Activated naive CD4-positive, alpha-beta T cell treated with anti-CD3 and anti-CD28 coated beads, Interleukin-2, amount 50 U/mL, for 24 hours (primary cell): ENCODE results near the gene PIP5K1B.

Source experiments
- H3K27ac Mint-ChIP-seq: one replicate; pipeline ENCODE4 v1.8.0; 2021; ENCODE audit warnings: mild to moderate bottlenecking, mixed read lengths
- H3K27me3 Mint-ChIP-seq: one replicate; pipeline ENCODE4 v1.8.0; 2021; ENCODE audit warnings: mixed read lengths
- H3K36me3 Mint-ChIP-seq: one replicate; pipeline ENCODE4 v1.8.0; 2021; ENCODE audit warnings: mixed read lengths
- H3K4me1 Mint-ChIP-seq: one replicate; pipeline ENCODE4 v1.8.0; 2021; ENCODE audit warnings: mixed read lengths
- H3K4me3 Mint-ChIP-seq: one replicate; pipeline ENCODE4 v1.8.0; 2021; ENCODE audit warnings: mild to moderate bottlenecking, mixed read lengths
- H3K9me3 Mint-ChIP-seq: one replicate; pipeline ENCODE4 v1.8.0; 2021; ENCODE audit warnings: mixed read lengths

The PIP5K1B gene

GRCh38 chr9:68719847-68720246 is 14.8 kb downstream of the PIP5K1B start:
- no peak overlapping the region for H3K27ac Mint-ChIP-seq
- peaks cover 8% of the 10 kb centered on the region for H3K27me3 Mint-ChIP-seq
- H3K9me3 Mint-ChIP-seq = peaks cover 3% of the 10 kb centered on the region
- peaks cover 2% of the 10 kb centered on the region for H3K36me3 Mint-ChIP-seq
- H3K4me3 Mint-ChIP-seq = no peak overlapping the region
- H3K4me1 Mint-ChIP-seq = no peaks in the 10 kb centered on the region

DNA sequence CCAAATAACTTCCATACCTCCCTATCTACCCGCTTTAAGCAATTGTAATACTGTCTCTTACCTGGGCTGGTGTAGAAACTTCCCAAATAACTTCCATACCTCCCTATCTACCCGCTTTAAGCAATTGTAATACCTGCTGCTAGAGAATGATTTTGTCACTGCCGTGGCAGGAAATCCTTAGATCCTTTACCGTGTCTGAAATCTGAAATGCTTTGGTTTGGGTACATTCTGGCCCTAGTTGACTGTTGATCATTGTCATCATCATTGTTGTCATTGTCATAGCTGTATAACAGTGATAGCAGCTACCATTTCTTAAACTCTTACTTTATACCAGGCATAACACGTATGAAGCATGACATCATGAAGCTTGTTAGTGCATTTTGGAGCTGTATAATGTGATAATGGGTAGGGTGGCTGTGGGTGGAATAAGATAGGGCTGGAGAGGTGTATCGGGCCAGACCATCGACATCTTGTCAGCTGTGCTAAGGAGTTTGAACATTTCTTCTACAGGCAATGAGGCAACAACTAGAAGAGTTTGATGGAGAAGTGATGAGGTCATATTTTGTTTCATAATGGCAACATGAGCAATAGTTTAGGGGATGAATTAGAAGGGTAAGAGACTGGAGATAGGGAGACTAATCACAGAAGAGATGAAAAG is 15.7 kb downstream of the PIP5K1B start:
- Mint-ChIP-seq H3K27me3 (peaks cover 6% of the 10 kb centered on the region), H3K4me3 (no peak overlapping the region), H3K36me3 (peaks cover 2% of the 10 kb centered on the region), H3K9me3 (peaks cover 3% of the 10 kb centered on the region), H3K4me1 (no peaks in the 10 kb centered on the region), H3K27ac (no peak overlapping the region)

GRCh38 chr9:68721666-68722330 is 16.8 kb downstream of the PIP5K1B start:
- Mint-ChIP-seq H3K27me3 (peaks cover 6% of the 10 kb centered on the region), H3K27ac (no peak overlapping the region), H3K4me1 (no peaks in the 10 kb centered on the region), H3K4me3 (no peak overlapping the region), H3K9me3 (peaks cover 3% of the 10 kb centered on the region), H3K36me3 (peaks cover 2% of the 10 kb centered on the region)

GRCh38 chr9:68725070-68725469 is 20.0 kb downstream of the PIP5K1B start:
- H3K27me3 Mint-ChIP-seq = peaks cover 9% of the 10 kb centered on the region
- H3K9me3 Mint-ChIP-seq = peaks cover 3% of the 10 kb centered on the region
- no peaks in the 10 kb centered on the region for H3K4me1 Mint-ChIP-seq
- H3K4me3 Mint-ChIP-seq = no peak overlapping the region
- H3K27ac Mint-ChIP-seq = no peak overlapping the region
- H3K36me3 Mint-ChIP-seq = peaks cover 2% of the 10 kb centered on the region

DNA sequence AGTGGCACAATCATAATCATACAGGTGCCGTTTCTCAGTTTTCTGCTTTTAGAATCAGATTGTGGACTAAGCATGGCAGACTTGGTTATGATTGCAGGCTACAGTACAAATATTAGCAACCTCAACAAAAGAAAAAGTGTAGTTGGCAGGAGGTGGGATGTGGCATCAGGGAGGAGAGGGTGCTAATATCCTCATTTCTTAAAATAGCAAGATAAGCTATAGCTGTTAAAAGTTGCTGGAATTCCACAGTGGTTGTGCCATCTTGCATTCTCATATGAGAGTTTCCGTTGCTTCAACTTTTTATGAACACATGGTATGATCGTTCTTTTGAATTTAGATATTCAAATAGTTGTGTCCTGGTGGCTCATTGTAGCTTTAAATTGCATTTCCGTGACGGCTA is 21.4 kb downstream of the PIP5K1B start:
- peaks cover 9% of the 10 kb centered on the region for H3K27me3 Mint-ChIP-seq
- no peaks in the 10 kb centered on the region for H3K4me1 Mint-ChIP-seq
- no peak overlapping the region for H3K4me3 Mint-ChIP-seq
- H3K9me3 Mint-ChIP-seq = peaks cover 3% of the 10 kb centered on the region
- no peak overlapping the region for H3K27ac Mint-ChIP-seq
- H3K36me3 Mint-ChIP-seq = peaks cover 2% of the 10 kb centered on the region

DNA sequence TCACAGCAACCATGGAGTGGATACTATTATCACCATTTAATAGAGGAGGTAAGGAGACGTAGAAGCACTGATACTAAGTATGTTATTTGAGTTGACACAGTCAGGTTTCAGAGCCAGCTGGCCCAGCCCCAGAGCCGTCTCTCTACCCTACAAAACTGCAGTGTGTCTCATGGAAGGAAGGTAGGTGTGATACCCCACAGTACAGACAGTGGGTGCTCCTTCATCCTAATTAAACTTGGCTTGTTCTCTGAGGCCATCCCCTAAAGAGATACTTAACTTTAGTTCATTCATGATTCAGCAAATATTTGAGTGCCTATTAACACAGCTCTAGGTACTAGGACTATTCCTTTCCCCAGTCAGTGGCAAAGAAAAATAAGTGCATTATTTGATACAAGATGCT is 22.6 kb downstream of the PIP5K1B start:
- Mint-ChIP-seq H3K36me3 (peaks cover 2% of the 10 kb centered on the region), H3K4me3 (no peak overlapping the region), H3K27me3 (peaks cover 13% of the 10 kb centered on the region), H3K9me3 (peaks cover 3% of the 10 kb centered on the region), H3K27ac (no peak overlapping the region), H3K4me1 (no peaks in the 10 kb centered on the region)

DNA sequence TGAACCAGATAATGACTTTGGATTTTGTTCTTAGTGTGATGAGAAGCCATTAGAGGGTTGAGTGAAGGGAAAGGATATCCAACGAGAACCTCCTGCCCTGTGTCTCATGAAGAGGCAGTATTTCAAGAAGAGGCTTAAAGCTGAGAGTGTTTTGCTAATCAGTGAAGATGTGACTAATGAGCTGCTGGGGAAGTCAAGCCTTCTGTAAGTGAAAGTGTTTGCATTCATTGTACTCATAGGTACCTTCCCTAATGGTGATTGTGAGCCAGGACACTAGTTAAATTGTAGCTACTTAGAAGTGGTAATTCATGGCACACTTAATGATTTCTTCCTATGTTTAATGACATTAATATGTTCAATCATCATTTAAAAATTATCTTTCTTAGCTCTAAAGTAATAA is 23.7 kb downstream of the PIP5K1B start:
- H3K27ac Mint-ChIP-seq = no peak overlapping the region
- H3K4me1 Mint-ChIP-seq = no peaks in the 10 kb centered on the region
- H3K27me3 Mint-ChIP-seq = peaks cover 13% of the 10 kb centered on the region
- no peak overlapping the region for H3K4me3 Mint-ChIP-seq
- peaks cover 2% of the 10 kb centered on the region for H3K36me3 Mint-ChIP-seq
- H3K9me3 Mint-ChIP-seq = peaks cover 3% of the 10 kb centered on the region

DNA sequence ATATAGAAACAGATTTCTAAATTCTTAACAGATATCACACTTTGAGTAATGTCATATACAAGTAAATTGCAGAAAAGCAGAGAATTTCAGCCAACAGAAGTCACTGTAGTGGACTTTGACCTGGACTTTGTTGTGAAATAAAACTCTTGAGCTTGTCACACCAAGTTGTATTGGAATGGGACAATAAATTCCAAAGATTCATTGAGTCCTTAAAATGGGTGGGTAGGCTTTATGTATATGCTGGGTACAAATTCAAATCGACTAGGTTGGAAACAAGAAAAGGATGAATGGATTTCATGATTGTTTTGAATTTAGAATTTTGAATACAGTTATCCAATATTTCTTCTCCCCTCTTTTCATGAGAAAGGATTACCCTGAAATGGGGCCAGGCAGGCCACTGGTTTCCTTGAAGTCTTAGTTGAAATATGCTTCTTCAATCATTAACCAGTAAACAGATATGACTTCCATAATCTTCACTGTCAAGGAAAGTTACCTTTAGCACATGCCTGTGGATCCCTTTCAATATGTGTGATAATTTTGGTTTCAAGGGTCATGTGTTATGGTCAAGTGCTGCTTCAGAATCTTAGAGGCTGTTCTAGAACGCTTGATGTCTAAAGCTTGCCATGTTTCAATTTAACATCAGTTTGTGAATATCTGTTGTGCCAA is 25.7 kb downstream of the PIP5K1B start:
- Mint-ChIP-seq H3K4me3 (no peak overlapping the region), H3K4me1 (no peaks in the 10 kb centered on the region), H3K9me3 (no peaks in the 10 kb centered on the region), H3K36me3 (no peaks in the 10 kb centered on the region), H3K27ac (no peak overlapping the region), H3K27me3 (peaks cover 12% of the 10 kb centered on the region)

- Mint-ChIP-seq H3K36me3 (no peaks in the 10 kb centered on the region), H3K27me3 (peaks cover 14% of the 10 kb centered on the region), H3K4me1 (no peaks in the 10 kb centered on the region), H3K27ac (no peak overlapping the region), H3K4me3 (no peak overlapping the region), H3K9me3 (no peaks in the 10 kb centered on the region)
Measured at GRCh38 chr9:68731857-68732256, 26.8 kb downstream of the PIP5K1B start.

- no peaks in the 10 kb centered on the region for H3K36me3 Mint-ChIP-seq
- H3K4me3 Mint-ChIP-seq = no peak overlapping the region
- H3K4me1 Mint-ChIP-seq = no peaks in the 10 kb centered on the region
- H3K9me3 Mint-ChIP-seq = no peaks in the 10 kb centered on the region
- no peak overlapping the region for H3K27ac Mint-ChIP-seq
- H3K27me3 Mint-ChIP-seq = peaks cover 12% of the 10 kb centered on the region
Measured at GRCh38 chr9:68732405-68733020, 27.5 kb downstream of the PIP5K1B start.

GRCh38 chr9:68733021-68733405 is 28.0 kb downstream of the PIP5K1B start:
- Mint-ChIP-seq H3K4me1 (no peaks in the 10 kb centered on the region), H3K9me3 (no peaks in the 10 kb centered on the region), H3K36me3 (no peaks in the 10 kb centered on the region), H3K27me3 (peaks cover 12% of the 10 kb centered on the region), H3K27ac (no peak overlapping the region), H3K4me3 (no peak overlapping the region)

DNA sequence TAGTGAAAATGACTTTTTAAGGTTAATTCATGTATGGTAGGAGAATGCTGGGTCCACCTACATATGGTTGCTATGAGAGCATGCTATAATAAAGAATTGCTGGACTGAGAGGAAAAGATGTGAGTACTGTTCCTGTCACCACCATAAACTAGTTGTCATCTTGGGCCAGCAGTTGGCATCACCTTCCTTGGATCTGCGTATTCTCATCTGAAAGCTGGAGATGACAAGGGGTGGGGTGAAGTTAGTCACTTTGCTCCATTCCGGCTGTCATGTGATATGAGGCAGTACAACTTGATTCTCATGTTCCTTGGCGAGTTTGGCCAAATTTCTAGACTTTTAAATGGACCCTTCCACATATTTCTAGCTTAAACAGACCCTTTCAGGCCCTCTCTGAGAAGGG is 33.3 kb downstream of the PIP5K1B start:
- Mint-ChIP-seq H3K27me3 (peaks cover 7% of the 10 kb centered on the region), H3K36me3 (no peaks in the 10 kb centered on the region), H3K4me3 (no peak overlapping the region), H3K9me3 (no peaks in the 10 kb centered on the region), H3K4me1 (no peaks in the 10 kb centered on the region), H3K27ac (no peak overlapping the region)

GRCh38 chr9:68739621-68740174 is 34.7 kb downstream of the PIP5K1B start:
- no peak overlapping the region for H3K4me3 Mint-ChIP-seq
- no peaks in the 10 kb centered on the region for H3K9me3 Mint-ChIP-seq
- no peaks in the 10 kb centered on the region for H3K36me3 Mint-ChIP-seq
- peaks cover 4% of the 10 kb centered on the region for H3K27me3 Mint-ChIP-seq
- H3K4me1 Mint-ChIP-seq = no peaks in the 10 kb centered on the region
- H3K27ac Mint-ChIP-seq = no peak overlapping the region

- Mint-ChIP-seq H3K4me1 (no peaks in the 10 kb centered on the region), H3K36me3 (no peaks in the 10 kb centered on the region), H3K27ac (no peak overlapping the region), H3K9me3 (no peaks in the 10 kb centered on the region), H3K4me3 (no peak overlapping the region), H3K27me3 (peaks cover 4% of the 10 kb centered on the region)
Measured at GRCh38 chr9:68740561-68740960, 35.5 kb downstream of the PIP5K1B start.

- H3K27ac Mint-ChIP-seq = no peak overlapping the region
- no peaks in the 10 kb centered on the region for H3K9me3 Mint-ChIP-seq
- no peak overlapping the region for H3K4me3 Mint-ChIP-seq
- no peaks in the 10 kb centered on the region for H3K36me3 Mint-ChIP-seq
- H3K4me1 Mint-ChIP-seq = no peaks in the 10 kb centered on the region
- peaks cover 2% of the 10 kb centered on the region for H3K27me3 Mint-ChIP-seq
Measured at GRCh38 chr9:68741234-68741633, 36.2 kb downstream of the PIP5K1B start.
